ENCODE results near the gene BTC. TPM values are rescaled to one million over a fixed set of nuclear protein-coding genes. Genes with fewer than 3 reads are reported as not detected.

BTC gene
- total and polyA plus RNA-seq, 9 of the 15 experiments (the other 6 are each of a cell fraction or from before 2014, with no cell fraction given), result not detected

DNA sequence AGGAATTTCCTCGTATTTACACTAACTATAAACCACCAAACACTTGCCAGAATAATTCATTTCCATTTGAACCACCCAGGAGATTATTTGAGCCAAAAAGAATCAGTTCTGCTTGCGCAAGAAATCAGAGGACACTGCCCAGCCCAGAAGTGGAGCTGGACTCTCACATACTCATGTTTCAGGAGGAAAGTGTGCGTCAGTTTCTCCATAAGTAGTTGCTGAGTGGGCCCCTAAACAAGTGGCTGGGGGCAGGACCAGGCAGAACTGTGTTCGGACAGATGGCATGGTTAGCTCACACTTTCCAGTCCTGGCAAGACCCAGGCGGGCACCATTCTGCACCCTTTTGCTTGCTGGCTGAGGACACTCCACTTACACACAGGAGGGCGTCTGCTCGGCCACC lies 38.8 kb downstream of the BTC start:
- TF ChIP-seq HCFC1 (IDR thresholded peaks at IDR 0.05; ENCODE audit: low read depth, low read length) (no peak), ZNF347 (CRISPR knock-in tag; IDR thresholded peaks at IDR 0.05; ENCODE audit: low read depth) (no peak), CEBPB (tag; IDR thresholded peaks at IDR 0.05) (peak; percentile 21; the same call in 1 of the 2 replicates)
- Histone ChIP-seq H3K9me3 (replicated peaks; ENCODE audit: control insufficient read depth, insufficient read depth, low read depth, low read length) (no peaks in the 10 kb centered on the region), H3K4me1 (replicated peaks in 1 of 2; ENCODE audit: control insufficient read depth in 2 of 2, insufficient read depth in 2 of 2, low read length in 2 of 2) (no peaks in the 10 kb centered on the region), H4K20me1 (replicated peaks; ENCODE audit: control insufficient read depth, insufficient read depth, low read length) (no peaks in the 10 kb centered on the region), H3K27ac (ENCODE audit: extremely low read depth, low read depth, low read length) (no peak overlapping the region), H3K9me1 (ENCODE audit: control insufficient read depth, insufficient read depth, low read length) (no peaks in the 10 kb centered on the region), H2AFZ (ENCODE audit: low read depth, low read length) (no peak overlapping the region), H3K27me3 (ENCODE audit: control insufficient read depth in 2 of 2, insufficient read depth in 2 of 2, low read length in 2 of 2) (peaks cover 12 to 13% of the 10 kb centered on the region in 2 experiments; a peak in 4 of 5 replicates), H3K79me2 (ENCODE audit: control insufficient read depth, insufficient read depth, low read length) (no peaks in the 10 kb centered on the region), H3K4me2 (ENCODE audit: insufficient read depth, low read length) (no peak overlapping the region), H3K36me3 (ENCODE audit: control insufficient read depth, insufficient read depth, low read length) (no peaks in the 10 kb centered on the region), H3K9ac (ENCODE audit: insufficient read depth in 1 of 2, low read depth in 2 of 2, low read length in 2 of 2) (no peak overlapping the region), H3K4me3 (no peak overlapping the region)
- DNase-seq (ENCODE audit: extremely low read depth in 1 of 4, low spot score in 3 of 4), result no peak
- FAIRE-seq, result no peak
- ATAC-seq, result no peak
- intact Hi-C loops (cut with micrococcal nuclease), result no loop called here
- WGBS (ENCODE audit: insufficient coverage, low coverage, missing lambda C conversion rate), result 3% methylated on average over 7 of the region's 7 CpGs
- in situ Hi-C loops (cut with MboI), result no loop called here
- ChIA-PET CTCF (ENCODE audit: low intra/inter-chr PET ratio) (no interaction called here), POLR2A (no interaction called here)
- no TSS peak for BruUV-seq (replicated peaks)

DNA sequence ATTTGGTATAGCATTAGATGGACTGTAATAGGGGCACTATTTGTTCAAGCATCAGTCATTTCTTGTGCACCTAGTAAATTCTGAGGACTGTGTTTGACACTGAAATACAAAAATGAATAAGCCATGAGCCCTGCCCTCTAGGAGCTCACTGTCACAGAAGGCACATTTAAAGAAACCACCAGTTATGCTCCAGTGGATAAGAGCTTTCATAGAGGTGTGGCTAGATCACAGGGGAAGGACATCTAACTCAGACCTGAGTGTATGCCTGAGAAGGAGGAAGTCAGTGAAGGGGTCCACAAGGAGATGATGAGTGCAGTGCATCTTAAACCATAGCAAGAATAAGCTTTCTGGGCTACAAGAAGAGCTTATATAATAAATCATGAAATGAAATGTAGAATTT lies 40.1 kb downstream of the BTC start:
- H3K4me3 ChIP-seq, result no peak overlapping the region
- intact Hi-C loops (cut with micrococcal nuclease), result no loop called here
- H3K4me1 ChIP-seq (replicated peaks in 1 of 2; ENCODE audit: control insufficient read depth in 2 of 2, insufficient read depth in 2 of 2, low read length in 2 of 2), result no peaks in the 10 kb centered on the region
- H3K9me1 ChIP-seq (ENCODE audit: control insufficient read depth, insufficient read depth, low read length), result no peaks in the 10 kb centered on the region
- no peak overlapping the region for H3K27ac ChIP-seq (ENCODE audit: extremely low read depth, low read depth, low read length)
- no peak for DNase-seq (ENCODE audit: extremely low read depth in 1 of 4, low spot score in 3 of 4)
- no peak overlapping the region for H3K9ac ChIP-seq (ENCODE audit: insufficient read depth in 1 of 2, low read depth in 2 of 2, low read length in 2 of 2)
- no peak overlapping the region for H3K4me2 ChIP-seq (ENCODE audit: insufficient read depth, low read length)
- BruUV-seq (replicated peaks), result no TSS peak
- H4K20me1 ChIP-seq (replicated peaks; ENCODE audit: control insufficient read depth, insufficient read depth, low read length), result no peaks in the 10 kb centered on the region
- H2AFZ ChIP-seq (ENCODE audit: low read depth, low read length), result no peak overlapping the region
- ATAC-seq, result no peak
- in situ Hi-C loops (cut with MboI), result no loop called here
- H3K79me2 ChIP-seq (ENCODE audit: control insufficient read depth, insufficient read depth, low read length), result no peaks in the 10 kb centered on the region
- no peaks in the 10 kb centered on the region for H3K36me3 ChIP-seq (ENCODE audit: control insufficient read depth, insufficient read depth, low read length)
- POLR2A ChIA-PET, result no interaction called here
- CTCF ChIA-PET (ENCODE audit: low intra/inter-chr PET ratio), result no interaction called here
- peaks cover 12 to 13% of the 10 kb centered on the region in 2 experiments; a peak in 4 of 5 replicates for H3K27me3 ChIP-seq (ENCODE audit: control insufficient read depth in 2 of 2, insufficient read depth in 2 of 2, low read length in 2 of 2)
- H3K9me3 ChIP-seq (replicated peaks; ENCODE audit: control insufficient read depth, insufficient read depth, low read depth, low read length), result no peaks in the 10 kb centered on the region
- no peak for FAIRE-seq
- TF ChIP-seq TAL1 (IDR thresholded peaks at IDR 0.05) (no peak), PCBP2 (IDR thresholded peaks at IDR 0.05; ENCODE audit: low read depth, low read length, poor library complexity, severe bottlenecking) (no peak), RUNX1 (IDR thresholded peaks at IDR 0.05; ENCODE audit: low read depth) (no peak), ZNF263 (CRISPR knock-in tag; IDR thresholded peaks at IDR 0.05; ENCODE audit: borderline replicate concordance) (no peak), ZNF41 (CRISPR knock-in tag; conservative IDR thresholded peaks at IDR 0.05) (no peak), SIN3B (IDR thresholded peaks at IDR 0.05; ENCODE audit: low read depth) (no peak), LCOR (CRISPR knock-in tag; IDR thresholded peaks at IDR 0.05) (no peak)
- TF ChIP-seq, protein P1, sequence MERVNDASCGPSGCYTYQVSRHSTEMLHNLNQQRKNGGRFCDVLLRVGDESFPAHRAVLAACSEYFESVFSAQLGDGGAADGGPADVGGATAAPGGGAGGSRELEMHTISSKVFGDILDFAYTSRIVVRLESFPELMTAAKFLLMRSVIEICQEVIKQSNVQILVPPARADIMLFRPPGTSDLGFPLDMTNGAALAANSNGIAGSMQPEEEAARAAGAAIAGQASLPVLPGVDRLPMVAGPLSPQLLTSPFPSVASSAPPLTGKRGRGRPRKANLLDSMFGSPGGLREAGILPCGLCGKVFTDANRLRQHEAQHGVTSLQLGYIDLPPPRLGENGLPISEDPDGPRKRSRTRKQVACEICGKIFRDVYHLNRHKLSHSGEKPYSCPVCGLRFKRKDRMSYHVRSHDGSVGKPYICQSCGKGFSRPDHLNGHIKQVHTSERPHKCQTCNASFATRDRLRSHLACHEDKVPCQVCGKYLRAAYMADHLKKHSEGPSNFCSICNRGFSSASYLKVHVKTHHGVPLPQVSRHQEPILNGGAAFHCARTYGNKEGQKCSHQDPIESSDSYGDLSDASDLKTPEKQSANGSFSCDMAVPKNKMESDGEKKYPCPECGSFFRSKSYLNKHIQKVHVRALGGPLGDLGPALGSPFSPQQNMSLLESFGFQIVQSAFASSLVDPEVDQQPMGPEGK (CRISPR knock-in tag; IDR thresholded peaks at IDR 0.05; ENCODE audit: borderline replicate concordance), result no peak
- TF ChIP-seq, protein P2, sequence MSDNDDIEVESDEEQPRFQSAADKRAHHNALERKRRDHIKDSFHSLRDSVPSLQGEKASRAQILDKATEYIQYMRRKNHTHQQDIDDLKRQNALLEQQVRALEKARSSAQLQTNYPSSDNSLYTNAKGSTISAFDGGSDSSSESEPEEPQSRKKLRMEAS (CRISPR knock-in tag; IDR thresholded peaks at IDR 0.05), result no peak
